MV-4-11 (cell line): ENCODE data around the gene CDC42EP3.

ENCODE experiments used
- DNase-seq: peaks from one replicate; lab custom pipeline; 2025; lab: John Stamatoyannopoulos, UW

The CDC42EP3 gene

DNA sequence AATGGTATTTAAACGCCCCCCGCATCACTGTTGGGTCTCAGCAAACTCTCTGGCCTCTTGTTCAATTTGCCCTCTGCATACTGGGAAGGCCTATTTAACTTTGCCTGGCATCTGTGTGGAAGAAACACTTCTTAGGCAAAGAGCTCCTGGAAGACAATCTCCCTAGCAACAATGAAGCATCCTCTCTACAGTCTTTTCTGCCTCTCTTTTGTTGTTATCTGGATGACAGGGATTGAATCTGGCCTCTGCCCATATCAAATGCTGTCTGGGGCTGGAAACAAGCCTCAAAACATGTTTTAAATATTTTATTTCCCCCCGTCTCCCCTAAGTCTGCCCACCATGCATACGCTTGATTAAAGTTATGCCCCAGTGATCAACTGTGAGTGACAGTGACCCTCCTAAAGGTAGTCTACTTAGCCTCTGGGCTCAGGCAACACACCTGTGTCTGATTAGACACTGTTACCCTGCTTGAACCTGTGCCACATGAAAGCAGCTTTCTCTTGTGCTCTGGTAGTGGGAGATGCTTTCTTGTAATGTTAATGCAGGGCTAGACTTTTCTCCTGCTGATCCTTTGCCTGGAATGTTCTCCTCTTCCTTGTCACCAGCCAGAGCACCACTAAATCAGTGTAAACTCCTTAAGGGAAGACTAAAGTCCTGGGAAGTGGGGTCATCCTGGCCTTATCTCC, 34.9 kb downstream of the CDC42EP3 start:
- DNase-seq, result no peak

DNA sequence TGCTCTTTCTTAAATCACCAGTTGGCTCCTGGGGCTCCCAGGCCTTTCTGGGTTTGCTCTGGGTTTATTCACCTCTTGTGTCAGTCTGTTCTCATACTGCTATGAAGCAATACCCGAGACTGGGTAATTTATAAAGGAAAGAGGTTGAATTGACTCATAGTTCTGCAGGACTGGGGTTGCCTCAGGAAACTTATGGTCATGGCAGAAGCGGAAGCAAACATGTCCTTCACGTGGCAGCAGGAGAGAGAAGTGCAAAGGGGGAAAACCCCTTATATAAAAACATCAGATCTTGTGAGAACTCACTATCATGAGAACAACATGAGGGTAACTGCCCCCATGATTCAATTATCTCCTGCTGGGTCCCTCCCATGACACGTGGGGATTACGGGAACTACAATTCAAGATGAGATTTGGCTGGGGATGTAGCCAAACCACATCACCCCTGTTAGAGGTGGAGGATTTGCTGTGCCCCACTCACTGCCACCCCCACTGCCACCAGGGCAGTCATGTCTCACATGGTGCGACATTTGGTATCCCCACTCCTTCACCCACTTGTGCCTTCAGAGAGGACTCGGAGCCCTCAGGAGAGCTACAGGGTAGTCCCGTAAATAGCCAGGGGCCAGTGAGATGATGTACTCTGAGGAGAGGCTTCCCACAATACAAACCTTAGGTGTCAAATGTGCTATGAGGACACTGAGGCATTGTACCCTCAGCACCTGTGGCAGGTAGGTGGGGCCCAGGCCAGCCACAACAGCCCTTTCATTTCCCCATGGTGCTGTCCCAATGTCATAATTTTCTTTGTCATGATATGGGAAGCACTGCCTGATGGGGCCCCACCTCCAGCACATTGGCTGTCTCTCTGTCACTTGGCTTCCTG, 35.7 kb downstream of the CDC42EP3 start:
- peak; percentile 99 for DNase-seq

DNA sequence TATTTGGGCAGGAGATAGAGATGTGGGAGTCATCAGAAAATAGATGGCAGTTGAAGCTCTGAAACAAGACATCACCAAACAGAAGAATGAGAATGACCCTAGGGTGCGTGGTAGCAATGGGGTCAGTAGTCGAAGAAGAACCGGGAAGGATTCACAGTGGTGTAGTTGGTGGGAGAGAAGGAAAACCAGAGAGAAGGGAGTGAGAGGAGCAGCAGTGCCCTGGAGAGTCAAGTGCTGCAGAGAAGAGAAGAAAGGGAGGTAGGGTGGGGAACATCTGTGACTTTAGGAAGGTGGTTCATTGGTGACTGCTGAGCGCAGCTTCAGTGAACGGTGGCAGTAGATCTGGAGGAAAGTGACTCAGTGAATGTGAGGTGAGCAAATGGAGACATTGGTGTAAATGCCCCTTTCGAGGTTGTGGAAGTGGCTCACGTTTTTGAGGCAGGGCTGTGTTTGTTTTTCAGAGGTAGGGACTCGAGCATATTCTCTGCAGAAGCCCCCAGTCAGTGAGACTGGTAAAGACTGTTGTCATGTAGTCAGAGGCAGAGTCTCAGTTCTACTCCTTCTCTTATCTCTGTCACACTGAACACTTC, 36.4 kb downstream of the CDC42EP3 start:
- DNase-seq, result no peak

DNA sequence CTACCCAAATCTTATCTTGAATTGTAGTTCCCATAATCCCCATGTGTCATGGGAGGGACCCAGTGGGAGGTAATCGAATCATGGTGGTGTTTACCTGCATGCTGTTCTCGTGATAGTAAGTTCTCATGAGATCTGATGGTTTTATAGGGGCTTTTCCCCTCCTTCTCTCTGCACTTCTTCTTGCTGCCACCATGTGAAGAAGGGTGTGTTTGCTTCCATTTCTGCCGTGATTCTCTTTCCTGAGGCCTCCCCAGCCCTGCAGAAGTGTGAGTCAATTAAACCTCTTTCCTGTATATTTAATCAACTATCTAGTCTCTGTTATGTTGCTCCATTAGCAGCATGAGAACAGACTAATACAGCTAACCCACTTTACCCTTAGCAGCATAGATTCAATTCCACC, 37.6 kb downstream of the CDC42EP3 start:
- DNase-seq, result no peak

DNA sequence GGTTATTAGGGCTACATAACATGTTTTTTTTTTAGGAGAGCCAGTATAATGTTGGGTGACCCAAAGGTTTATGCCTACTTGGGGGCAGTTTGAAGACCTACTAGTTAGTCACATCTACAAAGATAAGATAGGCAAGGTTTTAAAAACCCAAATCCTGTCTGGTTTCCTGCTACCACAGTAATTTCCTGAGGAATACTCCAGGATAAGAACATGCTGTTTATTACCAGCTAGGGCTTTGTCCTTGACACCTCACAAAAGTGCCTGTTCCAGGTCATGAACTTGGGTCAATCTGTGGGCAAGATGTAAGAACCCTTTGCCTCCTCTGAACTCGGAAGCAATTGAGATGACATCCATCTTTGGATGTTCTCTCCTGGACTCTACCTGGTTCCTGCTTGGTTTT, 38.2 kb downstream of the CDC42EP3 start:
- DNase-seq, result no peak

DNA sequence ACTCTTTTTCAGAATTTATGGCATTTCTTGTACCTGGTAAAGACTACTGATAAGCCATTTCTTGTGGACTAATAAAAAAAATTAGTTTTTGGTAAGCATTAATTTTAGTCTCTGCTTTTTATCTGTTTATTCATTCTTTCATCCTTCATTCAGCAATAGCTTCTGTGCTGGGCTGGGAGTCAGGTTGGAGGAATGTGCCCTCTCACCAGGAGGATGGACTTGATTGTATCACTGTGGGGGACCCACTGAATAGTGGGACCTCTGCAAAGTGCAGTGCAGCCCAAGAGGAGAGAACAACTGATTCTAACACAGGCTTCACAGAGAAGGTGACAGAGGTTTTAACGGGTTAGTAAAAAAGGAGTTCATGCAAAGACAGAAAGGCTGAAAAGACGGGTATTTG, 39.1 kb downstream of the CDC42EP3 start:
- DNase-seq, result no peak

DNA sequence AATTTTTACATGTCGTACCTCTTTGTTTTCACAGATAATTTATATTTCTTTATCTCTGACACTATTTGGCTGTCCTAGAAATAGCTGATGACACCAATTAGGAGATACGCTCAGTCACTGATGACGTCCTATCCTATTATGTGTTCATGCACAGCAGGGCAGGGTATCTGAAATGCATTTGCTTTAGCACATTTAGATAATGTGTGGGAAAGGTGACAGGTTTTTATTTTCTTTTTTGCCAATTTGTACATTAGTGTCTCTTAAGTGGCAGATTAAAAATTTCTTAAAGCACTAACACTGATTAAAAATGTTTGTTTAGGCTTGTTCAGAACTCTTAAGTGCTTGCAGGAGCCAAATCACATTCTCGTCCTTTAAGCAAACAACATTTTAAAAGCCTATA, 39.7 kb downstream of the CDC42EP3 start:
- no peak for DNase-seq

DNA sequence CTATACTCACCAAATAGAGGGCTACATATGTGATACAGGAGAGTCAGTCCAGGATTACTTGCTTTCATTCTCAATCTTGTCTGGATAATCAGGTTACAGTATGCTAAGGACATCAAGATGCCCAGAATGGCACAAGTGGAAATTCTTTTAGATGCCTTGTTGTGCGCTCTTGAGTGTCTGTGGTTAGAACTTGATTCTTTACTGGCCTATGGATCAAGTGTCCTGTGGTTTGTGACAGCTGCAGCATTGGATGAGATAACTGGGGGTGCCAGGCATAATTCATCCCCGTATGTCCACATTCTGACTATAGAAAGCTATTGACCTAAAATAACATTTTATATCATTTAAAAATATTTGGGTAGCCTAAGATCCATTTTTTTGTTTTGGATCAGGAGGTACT, 40.1 kb downstream of the CDC42EP3 start:
- peak; percentile 40 for DNase-seq

DNA sequence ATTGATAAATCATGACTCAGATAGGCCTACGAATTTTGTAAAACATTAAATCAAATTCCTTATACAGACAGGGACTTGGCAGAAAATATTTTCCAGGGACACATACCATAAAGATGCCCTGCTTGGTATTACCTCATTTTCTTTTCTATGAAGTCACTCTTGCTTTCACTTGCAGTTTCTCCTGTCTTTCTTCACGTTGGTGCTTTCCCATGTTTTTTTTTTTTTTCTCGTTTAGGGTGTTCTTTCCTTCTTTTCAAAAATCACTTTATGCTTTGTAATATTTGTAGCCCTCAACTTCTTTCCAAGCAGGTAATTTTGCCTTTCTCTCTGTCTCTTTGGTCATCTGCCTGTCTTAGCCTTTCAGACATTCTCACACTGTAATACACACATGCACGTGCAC, 40.7 kb downstream of the CDC42EP3 start:
- DNase-seq, result no peak

DNA sequence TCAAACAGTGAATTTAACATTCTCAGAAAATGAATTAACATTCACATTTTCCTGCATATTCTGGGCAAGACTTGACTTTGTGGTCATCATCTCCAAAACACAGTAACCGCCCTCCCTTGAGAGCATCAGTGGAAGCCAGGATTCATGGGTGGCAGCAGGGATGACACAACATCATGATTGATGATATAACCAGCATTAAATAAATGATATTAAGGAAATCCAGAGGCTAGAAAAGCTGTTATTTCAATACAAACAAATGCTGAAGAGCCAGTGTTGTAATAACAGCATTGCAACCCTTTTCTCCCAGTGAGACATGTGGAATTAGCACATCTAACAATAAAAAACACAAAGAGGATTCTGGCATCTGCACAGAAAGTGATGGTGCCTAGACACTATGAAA, 41.1 kb downstream of the CDC42EP3 start:
- DNase-seq, result no peak

DNA sequence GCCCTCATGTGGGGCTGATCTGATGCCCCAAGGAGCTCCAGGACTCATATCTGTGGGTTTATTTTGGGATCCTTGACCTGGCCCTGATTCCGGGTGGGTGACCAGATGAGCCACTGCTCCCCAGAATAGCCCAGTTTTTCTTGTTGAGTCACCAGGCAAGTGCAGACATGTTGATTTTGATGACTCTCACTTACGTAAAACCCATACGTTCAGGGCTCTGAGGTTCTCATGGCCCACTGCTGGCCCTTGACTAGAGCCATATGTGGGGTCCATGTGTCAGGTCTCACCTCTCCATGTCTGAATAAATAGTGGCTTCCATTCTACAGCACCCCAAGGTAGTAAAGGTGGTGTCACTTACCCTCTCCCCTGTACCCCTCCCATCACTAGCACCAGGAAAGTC, 41.9 kb downstream of the CDC42EP3 start:
- no peak for DNase-seq

DNA sequence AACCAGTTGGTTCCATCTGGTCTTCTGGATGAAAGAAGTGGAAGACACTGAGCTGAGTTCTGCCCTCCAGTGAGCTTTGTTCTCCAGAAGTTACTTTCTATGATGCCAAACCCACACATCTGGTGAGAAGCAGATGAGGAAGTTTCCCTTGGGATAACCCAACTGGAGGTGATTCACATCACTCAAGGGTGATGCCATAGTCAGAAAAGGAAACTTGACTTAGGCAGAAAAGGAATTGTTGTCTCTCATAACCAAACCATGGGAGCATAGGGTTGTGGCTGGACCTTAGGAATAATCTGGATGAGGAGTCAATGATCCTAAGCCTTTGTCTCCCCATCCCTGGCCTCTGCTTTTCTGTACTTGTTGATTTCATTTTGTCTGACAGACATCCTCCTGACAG, 43.7 kb downstream of the CDC42EP3 start:
- DNase-seq, result no peak

DNA sequence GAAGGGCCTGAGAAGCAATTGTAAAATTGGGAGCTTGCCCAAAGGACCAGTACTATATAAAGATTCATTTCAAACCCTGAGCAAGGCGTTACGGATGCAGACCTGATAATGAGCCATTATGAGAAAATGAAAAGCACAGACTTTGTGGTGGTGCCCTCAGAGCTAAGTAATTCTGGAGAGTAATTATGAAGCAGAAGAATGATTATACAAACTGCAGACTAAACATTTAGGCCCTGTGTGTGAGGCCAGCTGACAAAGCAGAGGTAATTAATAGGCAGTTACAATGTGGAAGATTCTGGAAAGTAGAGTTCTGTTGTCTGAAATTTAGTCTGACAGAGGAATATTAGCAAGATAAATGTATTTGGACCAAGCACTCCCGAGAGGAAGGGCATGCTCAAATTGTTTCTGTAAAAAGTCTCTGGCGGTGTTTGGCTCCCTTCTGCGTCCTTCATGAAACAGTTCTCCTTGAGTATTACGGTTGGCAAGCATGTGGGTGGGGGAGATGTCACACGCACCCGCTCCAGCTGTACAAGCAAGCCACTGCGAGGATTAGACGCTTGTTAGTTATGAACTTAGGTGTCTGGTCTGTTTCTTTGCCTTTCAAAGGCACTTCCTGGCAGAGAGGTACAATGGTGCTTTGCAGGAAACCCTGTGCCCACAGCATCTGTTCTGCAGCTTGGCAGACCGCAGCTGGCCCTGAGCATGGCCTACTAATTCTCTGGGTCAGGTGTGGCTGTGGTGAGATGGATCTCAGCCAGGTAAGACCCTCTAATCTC, 45.5 kb downstream of the CDC42EP3 start:
- DNase-seq, result no peak

DNA sequence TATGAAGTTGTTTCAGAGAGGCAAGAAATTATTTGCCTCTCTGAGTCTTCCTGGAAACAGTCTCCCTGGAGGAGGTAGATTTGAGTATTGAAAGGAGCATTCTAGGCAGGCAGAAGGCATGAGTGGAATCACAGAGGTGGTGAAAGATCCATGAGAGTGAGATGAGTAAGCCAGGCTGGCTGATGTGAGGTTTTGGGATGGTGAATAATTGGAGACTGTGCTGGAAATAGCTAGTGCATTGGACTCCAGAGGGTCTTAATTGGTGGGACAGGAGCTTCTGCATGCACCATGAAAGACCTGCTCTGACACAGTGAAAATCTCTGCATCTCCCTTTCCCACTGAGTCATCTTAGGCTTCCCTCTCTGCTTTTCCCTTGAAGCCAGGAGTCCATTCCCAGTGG, 46.3 kb downstream of the CDC42EP3 start:
- no peak for DNase-seq

DNA sequence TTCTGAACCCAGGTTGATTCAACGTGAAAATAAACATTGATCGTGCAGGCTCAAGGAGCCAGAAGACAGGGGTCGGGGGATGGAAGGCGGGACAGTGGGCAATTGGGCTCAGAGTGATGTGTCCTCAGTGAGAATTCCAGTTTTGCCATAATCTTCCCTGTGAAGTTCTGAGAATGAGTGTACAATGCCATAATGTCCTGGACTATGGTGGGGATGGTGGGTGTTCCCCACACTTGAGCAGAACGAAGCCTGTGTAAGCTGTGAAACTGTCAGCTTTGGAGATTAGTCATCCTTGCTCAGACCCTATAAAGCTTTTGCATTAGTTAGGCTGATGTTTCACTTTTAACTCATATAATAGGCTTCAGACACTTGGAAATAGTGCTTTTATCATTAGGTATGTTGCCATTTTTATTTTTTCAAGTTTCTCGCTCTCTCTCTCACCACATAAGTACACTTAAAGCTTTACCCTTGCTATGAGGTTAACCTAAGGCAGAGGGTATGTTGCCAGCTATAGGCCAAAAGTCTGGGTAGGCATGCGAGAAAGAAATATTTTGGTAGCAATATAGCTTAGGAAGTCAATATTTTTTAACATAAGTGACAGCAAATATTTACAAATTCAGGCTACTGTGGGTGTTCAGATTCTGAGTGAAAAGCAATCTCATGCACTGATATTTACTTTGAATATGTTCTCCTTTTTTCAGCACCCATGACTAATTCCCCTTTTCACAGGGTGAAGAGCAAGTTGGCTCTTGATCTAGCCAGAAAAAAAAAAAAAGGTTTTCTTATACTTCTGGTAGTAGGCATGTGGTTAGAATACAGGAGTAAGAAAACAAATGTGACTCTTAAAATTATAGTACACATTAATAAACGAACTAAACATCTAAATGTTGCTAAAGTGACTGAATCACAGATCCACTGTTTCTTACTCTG, 47.2 kb downstream of the CDC42EP3 start:
- DNase-seq, result peak; percentile 67

DNA sequence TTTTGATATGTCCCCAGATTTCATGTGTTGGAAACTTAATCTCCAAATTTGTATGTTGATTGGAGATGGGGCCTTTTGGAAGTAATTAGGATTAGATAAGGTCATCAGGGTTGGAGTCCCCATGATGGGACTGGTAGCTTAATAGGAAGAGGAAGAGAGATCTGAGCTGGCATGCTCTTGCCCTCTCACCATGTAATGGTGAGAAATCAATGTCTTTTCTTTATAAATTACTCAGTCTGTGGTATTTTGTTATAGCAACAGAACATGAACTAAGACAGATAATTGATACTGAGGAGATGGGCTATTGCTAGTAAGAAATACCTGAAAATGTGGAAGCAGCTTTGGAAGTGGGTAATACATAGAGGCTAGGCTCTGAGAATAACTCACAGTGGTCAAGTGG, 48.0 kb downstream of the CDC42EP3 start:
- DNase-seq, result no peak

DNA sequence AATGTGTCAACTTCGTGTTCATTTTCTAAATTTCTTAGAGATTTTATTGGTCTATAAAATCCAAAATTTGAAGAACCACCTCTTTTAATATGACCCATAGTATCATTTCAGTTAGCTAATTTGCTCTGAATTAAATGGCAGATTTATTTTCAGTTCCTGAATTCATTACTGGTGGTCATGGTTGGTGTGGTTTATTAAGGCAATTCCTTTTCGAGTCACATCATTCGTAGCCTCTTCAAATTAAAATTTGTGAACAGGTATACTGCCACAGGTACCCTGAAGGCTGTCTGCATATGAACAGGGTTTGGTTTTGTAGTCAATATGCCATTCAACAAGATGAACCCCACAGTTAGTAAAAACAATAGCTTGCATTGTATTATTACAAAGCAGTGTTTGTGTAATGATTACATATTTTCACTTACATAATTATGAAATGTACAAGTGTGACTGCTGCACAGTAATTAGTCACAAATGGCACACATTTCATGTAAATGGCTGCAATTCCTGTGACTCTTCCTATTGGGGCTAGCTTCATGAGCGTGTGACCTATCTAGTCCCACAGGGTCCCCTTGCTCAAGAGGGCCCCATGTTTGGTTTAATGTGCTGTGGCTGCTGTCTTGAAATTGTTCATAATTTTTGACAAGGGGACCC, 48.9 kb downstream of the CDC42EP3 start:
- no peak for DNase-seq

DNA sequence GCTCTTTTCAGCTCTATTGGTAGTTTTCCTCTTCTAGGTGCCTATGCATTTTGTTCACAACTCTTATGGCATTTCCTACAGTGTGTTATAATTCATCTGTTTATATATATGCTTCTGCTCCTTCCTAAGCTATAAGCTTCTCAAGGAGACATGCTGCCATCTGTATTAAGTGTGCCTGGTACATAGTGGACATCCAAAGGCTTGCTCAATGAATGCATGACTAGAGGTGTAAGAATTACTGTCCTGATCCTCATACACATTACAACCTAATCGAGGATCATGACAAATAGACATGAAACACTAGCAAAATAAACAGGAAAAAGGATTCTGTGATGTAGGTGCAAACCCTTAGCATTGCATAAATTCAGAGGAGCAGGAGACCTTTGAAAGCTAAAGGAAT, 50.2 kb downstream of the CDC42EP3 start:
- DNase-seq, result no peak

DNA sequence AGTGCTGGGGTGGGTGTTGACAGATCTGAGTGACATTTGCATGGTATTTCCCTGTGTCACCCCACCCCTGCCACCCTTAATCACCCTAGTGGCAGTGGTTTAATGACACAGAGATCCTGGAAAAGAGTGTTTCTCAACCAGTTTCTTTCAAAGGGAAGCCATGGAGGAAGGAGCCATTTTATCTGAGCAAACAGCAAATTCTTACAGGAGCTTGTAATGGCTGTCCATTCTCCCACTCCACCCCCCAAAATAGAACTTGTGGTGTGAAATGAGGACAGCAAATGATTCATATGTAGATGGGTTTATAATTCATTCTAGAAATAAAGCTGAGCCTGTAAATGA, 51.5 kb downstream of the CDC42EP3 start:
- DNase-seq, result no peak

DNA sequence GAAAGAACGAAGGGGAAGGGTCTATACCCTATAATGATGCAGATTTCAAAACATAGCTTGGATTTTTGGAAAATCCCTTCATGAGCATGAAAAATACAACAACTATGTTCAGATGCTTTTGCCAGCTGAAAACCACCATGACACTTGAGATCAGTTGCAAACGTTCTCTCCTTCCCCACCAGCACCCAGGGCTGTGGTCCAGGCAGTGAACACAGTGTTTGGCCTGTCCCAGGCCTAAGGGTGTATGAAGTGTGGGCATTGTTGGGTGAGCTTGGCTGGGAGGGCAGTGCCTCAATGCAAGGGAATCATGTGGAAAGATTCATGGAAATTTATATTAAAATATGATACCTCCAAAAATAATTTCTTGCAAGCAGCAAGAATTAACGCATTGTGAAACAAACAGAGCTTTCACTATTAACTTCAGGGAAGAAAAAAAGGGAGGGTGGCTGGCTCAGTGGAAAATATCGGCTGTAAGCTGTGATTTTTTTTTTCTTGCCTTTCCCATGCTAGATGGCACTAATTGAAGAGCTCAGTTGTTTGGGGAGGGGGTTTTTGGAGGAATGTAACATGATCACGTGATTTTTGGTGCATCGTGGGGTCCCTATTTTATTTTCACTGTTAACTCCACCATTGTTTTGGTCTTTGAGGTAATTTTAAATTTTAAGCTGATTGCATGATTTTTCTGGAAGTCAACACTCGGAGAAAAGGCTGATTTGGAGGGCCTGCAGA, 52.0 kb downstream of the CDC42EP3 start:
- DNase-seq, result no peak
